GM19351 (cell line): Measurements from ENCODE around the gene CCDC12.
"Not testable (repeated sequence)": the region's sequence is repeated elsewhere in the genome, so short reads cannot be mapped to it uniquely, and the experiment has no call there.

Experiments
- ATAC-seq: cut with Tn5 transposase; IDR thresholded peaks from one replicate; pipeline ENCODE4 v1.9.1; 2021; ENCODE audit warnings: mild to moderate bottlenecking, moderate library complexity; ENCODE audit not compliant: unreplicated experiment

CCDC12 gene

DNA sequence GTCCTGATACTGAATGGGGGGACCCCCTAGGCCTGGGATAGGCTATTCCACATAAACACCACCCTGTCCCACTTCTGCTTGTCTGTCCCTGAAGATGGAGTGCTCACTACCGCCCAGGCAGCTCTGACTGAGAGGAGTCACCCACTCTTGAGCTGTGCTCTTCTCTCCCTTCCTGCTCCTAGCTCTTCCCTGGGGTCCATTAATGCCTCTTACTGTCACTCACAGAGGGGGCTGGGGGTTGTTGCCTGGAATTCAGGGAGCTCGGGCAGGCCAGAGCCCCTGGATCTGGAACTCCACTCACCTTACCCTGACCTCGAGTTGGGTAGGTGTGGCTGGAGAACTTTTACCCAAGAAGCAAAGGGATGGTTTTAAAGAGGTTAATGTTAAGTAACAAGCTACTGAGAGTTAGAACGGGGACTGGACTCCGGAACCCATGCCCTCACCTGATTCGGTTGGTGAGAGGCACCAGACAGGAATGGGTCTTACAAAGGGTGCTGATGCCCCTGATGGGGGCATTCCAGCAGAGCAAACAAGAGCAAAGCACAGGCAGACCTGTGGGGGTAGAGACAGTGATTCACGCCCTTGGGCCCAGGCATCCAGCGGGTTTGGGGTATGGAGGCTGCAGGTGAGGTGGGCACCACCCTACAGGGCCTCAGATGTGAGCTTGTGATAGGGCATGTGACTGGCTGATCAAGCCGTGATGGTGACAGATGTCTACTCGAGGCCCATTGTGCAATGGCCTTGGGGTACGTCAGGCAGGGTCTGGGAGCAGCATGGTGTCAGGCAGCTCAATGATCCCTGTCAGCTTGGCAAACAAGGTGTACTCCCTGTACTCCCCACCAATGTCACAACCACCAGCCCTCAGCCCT, 8.3 kb upstream of the CCDC12 start:
- no peak for ATAC-seq

DNA sequence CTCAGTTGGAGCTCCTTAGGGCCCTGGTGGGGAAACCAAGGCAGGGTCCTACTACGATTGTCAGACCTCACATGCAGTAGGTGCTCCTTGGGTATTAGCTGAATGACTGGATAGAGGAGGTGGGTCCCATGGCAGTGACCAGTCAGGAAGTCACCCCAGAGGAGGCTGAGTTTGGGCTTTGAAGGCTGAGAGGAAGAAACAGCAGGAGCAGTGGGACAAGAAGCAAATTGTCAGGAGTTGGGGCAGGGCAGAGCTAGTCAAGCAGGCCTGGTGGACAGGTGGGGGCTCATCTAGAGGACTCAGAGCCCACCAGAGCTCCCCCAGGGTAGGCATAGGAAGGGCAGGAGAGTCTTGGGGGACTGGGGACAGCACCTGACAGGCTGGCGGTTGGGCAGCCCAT, 6.0 kb upstream of the CCDC12 start:
- ATAC-seq = no peak

DNA sequence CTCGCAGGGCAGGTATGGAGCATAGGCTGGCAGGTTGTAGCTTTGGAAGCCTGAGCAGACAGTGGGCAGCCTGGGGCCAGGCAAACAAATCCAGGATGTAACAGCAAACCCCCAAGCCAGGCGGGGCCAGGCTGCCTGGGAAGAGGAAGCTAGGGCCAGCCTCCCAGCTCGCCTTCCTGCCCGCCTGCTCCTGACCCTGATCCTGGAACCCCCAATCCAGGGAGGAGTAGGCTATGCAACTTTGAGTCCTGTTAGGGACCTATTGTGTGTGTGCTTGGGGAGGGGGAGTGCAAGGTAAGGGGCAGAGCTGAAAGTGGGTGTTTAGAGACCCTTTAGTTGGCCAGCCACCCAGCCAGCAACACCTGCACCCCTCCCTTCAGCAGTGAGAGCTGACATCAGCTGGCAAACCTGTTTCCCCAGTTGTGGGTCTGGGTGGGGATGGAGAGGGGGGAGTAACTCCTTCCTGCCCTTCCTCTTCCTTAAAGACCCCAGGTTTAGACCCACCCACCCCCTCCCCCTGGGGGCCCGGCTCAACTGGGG, 5.5 kb upstream of the CCDC12 start:
- no peak for ATAC-seq

DNA sequence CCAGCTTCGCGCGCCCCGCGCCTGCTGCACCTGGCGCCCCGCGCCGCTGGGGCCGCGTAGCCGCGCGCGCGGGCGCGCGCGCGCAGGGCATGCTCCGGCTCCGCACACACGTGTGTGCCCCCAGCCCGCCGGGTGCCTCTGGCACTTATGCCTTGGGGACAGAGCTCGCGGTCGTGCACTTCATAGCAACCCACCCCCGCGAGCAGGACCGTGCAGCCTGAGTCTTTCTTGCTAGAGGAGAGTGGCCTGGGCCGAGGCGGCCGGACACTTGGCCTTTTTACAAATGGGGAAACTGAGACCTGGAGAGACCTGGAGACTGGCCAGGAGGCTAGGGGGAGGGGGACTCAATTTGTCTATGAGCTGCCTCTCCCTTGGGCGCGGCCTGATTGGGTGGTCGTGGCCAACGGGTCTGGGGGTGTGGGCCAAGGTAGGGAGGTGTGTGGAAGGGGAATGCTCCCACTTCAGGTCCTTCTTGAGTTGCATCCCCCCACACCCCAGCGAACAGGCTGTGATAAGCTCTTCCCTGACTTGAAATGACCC, 3.5 kb upstream of the CCDC12 start:
- no peak for ATAC-seq

DNA sequence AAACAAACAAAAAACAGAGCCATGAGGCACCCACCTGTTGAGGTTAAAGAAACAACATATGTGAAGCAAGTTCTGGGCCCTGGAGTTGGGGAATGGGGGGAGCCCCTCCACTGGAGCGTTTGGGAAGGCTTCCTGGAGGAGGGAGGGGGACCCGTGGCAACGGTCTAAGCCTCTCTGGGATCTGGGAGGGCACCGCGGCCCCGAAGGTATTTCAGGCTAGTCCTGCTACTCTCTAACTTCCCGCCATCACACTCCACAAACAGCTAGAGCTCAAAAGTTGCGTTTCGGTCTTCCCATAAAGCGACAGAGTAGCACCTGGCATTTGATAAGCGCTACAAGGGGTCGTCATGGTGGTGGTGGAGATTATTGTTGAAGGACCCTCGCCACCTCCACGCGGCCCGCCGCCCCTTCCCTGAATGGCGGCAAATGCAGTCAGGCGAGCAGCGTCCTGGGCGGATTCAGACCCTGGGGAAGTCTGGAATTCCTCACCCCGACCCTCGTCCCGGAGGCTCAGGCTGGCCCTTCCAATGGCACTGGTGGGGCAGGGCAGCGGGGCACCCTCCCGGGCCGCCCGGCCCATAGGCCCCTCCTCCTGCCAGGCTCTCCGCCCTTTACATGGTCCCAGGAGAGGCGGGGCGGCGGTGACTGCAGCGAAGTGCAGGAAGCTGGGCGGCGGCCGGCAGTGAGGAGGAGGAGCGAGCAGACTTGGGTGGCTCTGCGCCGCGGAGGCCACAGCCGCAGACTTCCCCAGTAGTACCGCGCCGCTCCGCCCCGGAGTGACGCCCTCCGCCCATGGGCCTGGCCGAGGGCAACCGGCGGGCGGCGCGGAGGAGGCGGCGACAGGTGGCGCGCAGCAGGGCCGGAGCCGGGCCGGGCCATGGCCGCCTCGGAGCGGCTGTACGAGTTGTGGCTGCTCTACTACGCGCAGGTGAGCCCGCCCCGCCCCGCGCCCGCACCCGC, 2.7 kb upstream of the CCDC12 start, which contains the start of gene NBEAL2:
Gene NBEAL2, plus strand, starts transcription at position 682 of the 960 bp plus-strand sequence. Its CDS starts 196 bp downstream, at position 878.
- peak; percentile 78 for ATAC-seq

DNA sequence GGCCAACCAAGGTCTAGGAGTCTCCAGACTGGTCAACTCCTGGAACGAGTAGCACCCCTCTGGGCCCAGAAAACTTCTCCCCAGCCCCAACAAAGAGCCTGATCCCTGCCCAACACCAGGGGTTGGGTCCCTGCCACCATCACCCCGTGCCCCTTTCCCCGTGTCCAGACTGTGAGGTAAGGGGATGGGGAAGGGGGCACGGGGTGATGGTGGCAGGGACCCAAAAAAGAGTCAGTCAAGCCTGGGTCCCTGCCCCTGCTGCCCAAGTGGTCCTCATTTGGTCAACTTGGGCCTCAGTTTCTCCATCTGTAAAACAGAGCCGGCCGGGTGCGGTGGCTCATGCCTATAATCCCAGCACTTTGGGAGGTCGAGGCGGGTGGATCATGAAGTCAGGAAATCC, 1.8 kb upstream of the CCDC12 start:
- ATAC-seq = no peak

DNA sequence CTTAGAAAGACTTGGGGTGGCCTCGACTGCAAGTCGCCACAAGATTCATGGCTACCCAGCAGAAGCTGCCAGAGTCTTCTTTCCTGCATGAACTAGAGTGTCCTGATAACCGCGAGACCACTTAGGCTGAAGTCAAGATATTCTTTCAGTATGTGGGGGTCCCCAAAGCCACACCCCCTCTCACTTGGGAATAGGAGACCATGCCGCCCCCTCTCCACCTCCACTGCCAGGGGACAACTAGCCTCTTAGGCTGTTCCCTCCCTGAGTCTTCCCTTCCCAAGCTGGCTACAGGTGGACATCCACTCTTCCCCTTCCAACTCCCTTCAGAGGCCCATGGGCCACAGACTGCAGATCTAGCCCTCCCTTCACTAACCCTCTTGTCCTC, 1.3 kb upstream of the CCDC12 start:
- no peak for ATAC-seq

DNA sequence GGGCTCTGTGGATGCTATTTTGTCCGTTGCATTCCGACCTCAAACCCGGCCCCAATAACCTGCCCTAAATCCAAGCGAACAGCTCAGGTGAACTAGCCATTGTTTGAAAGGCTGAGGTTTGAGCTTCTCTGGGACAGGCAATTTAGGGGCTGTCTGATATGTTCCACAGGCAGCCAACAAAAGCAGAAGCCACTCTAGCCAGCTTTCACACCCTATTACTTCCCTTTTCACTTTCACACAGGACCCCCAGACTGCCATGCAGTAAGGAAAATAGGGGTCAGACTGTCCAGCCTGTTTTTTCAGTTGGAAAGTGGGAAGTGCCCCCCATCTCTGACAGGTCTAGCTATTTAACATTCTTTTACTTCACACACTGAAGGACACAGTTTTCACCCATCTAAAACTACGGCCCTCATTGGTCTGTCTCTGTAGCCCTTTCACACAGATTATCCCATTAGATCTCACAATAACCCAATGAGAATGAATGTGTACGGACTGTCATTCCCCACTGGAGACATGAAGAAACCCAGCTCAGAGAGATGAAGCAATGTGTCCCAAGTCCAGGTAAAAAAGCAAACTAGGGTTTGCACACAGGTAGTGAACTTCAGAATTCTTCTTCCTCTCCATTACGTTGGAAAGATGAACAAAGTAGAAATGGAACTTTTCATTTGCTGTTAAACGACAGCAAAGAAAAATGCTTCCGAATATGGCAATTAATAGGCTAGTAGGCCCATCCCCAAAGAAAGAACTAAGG, 1.9 kb downstream of the CCDC12 start:
- ATAC-seq = no peak

DNA sequence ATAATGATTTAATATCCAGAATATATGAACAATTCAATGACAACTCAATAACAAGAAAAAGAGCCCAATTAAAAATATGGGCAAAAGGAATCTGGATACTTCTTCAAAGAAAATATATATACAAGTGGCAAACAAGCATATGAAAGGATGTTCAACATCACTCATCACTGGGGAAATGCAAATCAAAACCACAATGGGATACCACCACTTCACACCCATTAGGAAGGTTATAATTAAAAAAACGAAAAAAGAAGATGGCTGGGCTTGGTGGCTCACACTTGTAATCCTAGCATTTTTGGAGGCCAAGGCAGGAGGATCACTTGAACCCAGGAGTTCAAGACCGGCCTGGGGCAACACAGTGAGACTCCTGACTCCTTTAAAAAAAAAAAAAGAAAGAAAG, 4.1 kb downstream of the CCDC12 start:
- ATAC-seq = no peak

DNA sequence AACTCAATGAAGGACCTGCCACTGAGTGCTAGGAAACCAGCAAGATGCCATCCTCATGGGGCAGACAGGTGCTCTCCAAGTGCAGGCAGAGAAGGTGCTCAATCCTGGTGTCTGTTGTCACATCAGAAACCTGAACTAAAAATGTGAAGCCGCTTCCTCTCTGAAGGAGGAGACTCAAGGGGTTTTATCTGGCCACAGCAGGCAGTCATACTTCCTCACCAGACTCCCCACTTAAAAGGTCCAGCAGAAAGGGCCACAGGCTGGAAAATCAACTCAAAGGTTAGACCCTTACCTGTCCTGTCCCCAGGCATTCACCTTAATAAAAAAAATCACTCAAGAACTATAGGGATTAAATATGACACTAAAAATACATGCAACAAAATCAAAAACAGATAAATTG, 4.8 kb downstream of the CCDC12 start:
- no peak for ATAC-seq

DNA sequence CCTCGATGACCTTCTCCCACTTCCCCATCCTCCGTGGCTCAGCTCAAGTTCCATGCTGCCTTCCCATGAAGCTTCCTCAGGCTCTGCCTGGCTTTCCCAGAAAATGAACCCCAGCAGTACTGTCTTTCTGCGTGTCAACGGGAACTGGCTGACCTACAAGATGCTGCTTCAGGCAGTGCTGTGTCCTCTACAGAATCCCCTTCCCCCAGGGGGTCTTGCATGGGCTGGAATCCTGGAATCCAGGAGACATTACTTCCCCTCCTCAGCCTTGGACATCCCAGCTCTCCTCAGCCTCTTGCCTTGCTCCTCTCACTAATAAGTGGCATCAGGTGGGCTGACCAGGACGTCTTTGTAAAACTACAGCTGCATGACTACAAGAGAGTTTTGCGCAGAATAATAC, 5.4 kb downstream of the CCDC12 start:
- ATAC-seq = no peak

DNA sequence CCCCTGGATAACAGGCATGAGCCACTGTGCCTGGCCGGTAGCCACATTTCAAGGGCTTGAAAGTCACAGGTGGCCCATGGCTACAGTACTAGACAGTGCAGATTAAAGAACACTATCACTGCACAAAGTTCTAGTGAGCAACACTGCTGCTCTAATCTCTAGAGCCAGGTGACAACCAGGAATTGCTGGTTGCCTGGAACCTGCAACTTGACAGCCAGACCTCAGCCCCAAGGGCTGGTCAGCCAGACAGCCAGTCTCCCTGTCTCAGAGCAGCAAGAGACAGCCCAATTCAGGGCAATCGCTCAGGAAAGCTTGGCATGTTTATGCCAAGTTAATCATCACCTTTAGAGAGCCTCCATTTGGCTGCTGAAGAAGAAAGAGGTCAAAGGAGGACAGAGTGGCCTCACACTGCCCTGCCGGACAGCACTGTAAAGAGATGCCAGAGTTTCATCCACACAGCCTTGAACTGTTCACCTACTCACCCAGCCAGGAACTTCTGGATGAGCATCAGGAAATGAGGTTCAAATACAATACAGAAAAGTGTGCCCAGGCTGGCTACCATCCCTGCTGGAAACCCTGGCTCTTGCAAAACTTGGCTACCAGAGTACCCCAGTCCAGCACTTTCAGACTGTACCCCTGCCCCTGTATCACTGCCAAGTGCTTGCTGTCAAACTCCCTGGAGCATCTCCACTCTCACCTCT, 6.0 kb downstream of the CCDC12 start:
- ATAC-seq = no peak

DNA sequence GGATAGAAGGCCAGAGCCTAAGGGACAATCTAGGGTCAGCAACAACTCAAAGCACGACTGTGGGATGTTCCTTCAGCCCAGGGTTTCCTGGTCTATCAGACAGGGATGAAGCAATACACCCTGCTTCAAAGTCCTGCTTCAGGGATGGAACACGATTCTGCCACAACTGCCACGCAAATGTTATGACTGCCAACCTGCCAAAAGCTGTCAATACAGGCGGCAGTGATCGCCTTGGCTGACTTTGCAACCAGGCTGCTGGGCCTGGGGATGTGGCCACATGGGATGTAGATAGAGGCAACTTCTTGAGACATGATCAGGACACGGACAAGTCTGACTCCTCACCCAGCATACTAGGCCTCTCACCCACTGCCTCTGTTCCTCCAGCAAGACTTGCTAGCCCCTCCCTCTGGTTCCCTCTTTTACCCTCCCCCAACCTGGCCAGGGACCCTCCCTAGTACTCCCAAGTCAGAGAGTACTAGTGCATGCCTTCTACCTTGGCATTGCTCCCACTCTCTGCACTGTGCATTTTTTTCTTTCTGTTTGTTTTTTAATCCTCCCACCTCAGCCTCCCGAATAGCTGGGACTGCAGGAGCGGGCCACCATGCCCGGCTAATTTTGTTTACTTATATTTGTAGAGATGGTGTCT, 7.6 kb downstream of the CCDC12 start:
- no peak for ATAC-seq

DNA sequence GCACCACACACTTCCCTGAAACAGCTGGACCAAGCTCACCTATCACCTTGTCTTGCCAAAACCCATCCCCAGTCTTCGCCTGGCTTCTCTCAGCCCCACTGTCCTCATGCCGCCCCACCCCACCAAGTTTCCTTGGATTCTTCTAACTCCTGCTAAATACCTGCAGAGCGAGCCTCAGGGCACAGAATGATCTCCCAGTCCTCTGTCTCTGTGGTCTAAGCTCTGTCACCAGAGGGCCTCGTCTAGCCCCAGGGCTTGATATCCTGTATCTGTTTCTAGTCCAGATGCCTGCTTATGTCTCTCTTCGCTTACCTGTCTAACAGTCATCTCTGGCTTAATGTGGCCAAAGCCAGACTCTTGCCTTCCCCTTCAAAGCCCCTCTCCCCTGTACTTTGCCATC, 9.7 kb downstream of the CCDC12 start:
- ATAC-seq = no peak

DNA sequence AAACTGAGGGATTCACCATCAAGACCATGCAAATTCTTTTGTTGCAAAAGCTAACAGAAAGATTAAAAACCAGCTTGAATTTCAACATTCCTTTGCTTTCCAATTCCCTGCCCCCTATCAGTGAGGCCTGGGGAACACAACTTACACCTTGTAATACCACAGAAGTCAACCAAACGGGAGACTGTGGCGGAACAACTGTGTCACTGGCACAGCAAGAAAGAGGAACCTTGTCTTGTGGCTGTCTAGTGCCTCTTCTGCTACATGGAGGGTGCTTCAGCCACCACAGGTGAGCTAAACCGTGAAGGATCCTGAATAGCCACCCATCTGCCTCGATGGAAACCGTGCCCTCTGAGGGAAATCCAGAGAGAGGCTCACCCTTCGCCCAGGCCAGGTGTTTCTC, 11.4 kb downstream of the CCDC12 start:
- ATAC-seq = peak; percentile 50

DNA sequence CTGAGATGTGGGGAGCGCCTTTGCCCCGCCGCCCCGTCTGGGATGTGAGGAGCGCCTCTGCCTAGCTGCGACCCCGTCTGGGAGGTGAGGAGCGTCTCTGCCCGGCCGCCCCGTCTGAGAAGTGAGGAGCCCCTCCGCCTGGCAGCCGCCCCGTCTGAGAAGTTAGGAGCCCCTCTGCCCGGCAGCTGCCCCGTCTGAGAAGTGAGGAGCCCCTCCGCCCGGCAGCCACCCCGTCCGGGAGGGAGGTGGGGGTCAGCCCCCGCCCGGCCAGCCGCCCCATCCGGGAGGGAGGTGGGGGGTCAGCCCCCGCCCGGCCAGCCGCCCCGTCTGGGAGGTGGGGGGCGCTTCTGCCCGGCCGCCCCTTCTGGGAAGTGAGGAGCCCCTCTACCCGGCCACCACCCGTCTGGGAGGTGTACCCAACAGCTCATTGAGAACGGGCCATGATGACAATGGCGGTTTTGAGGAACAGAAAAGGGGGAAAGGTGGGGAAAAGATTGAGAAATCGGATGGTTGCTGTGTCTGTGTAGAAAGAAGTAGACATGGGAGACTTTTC, 12.4 kb downstream of the CCDC12 start:
- not testable (repeated sequence) for ATAC-seq

DNA sequence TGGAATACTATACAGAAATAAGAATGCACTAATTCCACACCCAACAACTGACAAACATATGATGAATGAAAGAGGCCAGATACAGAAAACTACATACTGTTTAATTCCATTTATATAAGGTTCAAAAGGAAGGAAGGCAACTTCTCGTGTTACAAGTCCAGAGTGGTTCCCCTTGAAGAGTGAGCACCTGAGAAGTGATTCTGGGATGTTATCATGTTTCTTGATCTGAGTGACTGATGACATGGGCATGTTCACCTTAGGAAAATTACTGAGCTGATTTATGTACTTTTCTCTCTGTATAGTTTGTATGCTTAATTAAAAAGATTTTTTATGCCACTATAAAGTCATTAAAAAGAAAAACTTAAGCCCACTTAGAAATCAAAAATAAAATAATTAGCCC, 13.6 kb downstream of the CCDC12 start:
- no peak for ATAC-seq

DNA sequence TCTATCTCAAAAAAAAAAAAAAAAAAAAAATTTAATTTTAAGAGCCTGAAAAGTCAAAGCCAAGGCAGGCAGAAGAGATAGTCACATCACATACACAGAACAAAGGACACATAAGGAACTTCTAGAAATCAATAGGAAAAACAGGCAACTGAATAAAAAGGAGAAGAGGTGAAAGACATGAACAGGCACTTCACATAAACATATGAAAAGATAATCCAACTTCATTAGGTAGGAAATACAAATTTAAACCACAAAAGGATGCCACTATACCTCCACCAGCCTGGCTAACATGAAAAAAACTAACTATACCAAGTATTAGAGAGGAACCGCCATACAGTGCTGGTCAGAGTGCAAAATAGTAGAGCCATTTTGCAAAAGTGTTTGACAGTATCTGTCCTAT, 14.1 kb downstream of the CCDC12 start:
- no peak for ATAC-seq

DNA sequence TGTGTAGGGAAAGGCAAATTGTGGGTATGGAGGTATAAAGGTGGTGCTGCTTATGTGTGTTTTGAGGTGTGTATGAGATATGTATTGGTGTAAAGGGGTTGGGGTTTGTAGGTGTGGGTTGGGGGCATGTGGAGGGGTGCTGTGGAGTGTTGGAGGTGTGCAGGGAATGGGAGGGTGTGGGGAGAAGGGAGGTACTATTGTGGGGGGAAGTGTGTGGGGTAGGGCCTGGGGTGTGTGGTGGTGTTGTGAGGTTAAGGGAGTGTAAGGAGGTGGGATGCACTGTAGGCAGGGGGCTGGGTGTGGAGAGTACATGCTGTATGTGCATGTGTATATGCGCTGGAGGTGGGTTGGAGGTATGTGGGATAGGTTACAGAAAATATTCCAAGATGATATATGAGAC, 15.7 kb downstream of the CCDC12 start:
- no peak for ATAC-seq
